Liver (tissue), 9 donors: ENCODE measurements around the gene ITGB7. TPM values are rescaled to one million over a fixed set of nuclear protein-coding genes. Genes with fewer than 3 reads are reported as not detected.
A peak's percentile ranks its signal among the peaks of the same experiment; 100 is the strongest.

Source experiments
- DNase-seq: peaks from one replicate; pipeline ENCODE4 v3.0.0-alpha.2; 2017; ENCODE audit warnings: low spot score
- H3K27ac ChIP-seq, 2 donors: one replicate each; pipeline ENCODE4 v1.7.0; 2013; ENCODE audit warnings: inconsistent platforms in 2 of 2, low read length in 2 of 2, control low read depth in 1 of 2, low read depth in 1 of 2, mild to moderate bottlenecking in 1 of 2
- H3K27me3 ChIP-seq, 4 donors: one replicate each; pipeline versions ENCODE4 v1.6.1 to v1.7.0; 2013; ENCODE audit warnings: low read length in 3 of 4, inconsistent platforms in 1 of 4, mild to moderate bottlenecking in 1 of 4, moderate library complexity in 1 of 4; ENCODE audit not compliant: control insufficient read depth in 4 of 4, insufficient read depth in 4 of 4
- H3K36me3 ChIP-seq, 4 donors: one replicate each; pipeline versions ENCODE4 v1.6.1 to v1.7.0; 2013; ENCODE audit warnings: low read length in 3 of 4, mild to moderate bottlenecking in 3 of 4, low read depth in 1 of 4, moderate library complexity in 1 of 4; ENCODE audit not compliant: control insufficient read depth in 4 of 4, insufficient read depth in 3 of 4
- H3K4me1 ChIP-seq, 4 donors: one replicate each; pipeline versions ENCODE4 v1.6.1 to v1.7.0; 2013; ENCODE audit warnings: low read length in 3 of 4, mild to moderate bottlenecking in 3 of 4, moderate library complexity in 1 of 4; ENCODE audit not compliant: control insufficient read depth in 4 of 4, insufficient read depth in 4 of 4
- H3K4me3 ChIP-seq, 3 donors: one replicate each; pipeline versions ENCODE4 v1.6.1 to v1.7.0; 2013; ENCODE audit warnings: low read length in 3 of 3, control low read depth in 1 of 3, low read depth in 1 of 3, mild to moderate bottlenecking in 1 of 3
- H3K9ac ChIP-seq, 2 donors: one replicate each; pipeline ENCODE4 v1.7.0; 2013; ENCODE audit warnings: low read length in 2 of 2, mild to moderate bottlenecking in 2 of 2, moderate library complexity in 2 of 2, control low read depth in 1 of 2, low read depth in 1 of 2
- H3K9me3 ChIP-seq, 4 donors: one replicate each; pipeline versions ENCODE4 v1.6.1 to v1.7.0; 2013; ENCODE audit warnings: low read length in 3 of 4; ENCODE audit not compliant: control insufficient read depth in 4 of 4
- ATF3 ChIP-seq: IDR thresholded peaks from 2 replicates; pipeline ENCODE4 v1.6.1; 2016; ENCODE audit warnings: antibody characterized with exemption
- CTCF ChIP-seq: fragments of 150-350 bp; IDR thresholded peaks from 2 replicates; pipeline ENCODE4 v1.5.1; 2017; ENCODE audit warnings: improper control_type of control experiment, low read depth, low read length; ENCODE audit not compliant: missing input control
- EGR1 ChIP-seq, 2 donors: IDR thresholded peaks; 2 replicates each; pipeline ENCODE4 v1.6.1; 2016 to 2018; ENCODE audit warnings: antibody characterized with exemption in 2 of 2, low read depth in 2 of 2
- FOXA1 ChIP-seq: IDR thresholded peaks from 2 replicates; pipeline ENCODE4 v1.6.1; 2016; ENCODE audit warnings: antibody characterized with exemption
- FOXA2 ChIP-seq: IDR thresholded peaks from 2 replicates; pipeline ENCODE4 v1.6.1; 2016; ENCODE audit warnings: antibody characterized with exemption
- GABPA ChIP-seq, 2 donors: IDR thresholded peaks in 1 of 2; conservative IDR thresholded peaks in 1 of 2; 2 replicates each; pipeline ENCODE4 v1.6.1; 2016; ENCODE audit warnings: antibody characterized with exemption in 2 of 2, mild to moderate bottlenecking in 1 of 2, moderate library complexity in 1 of 2
- HNF4G ChIP-seq: IDR thresholded peaks from 2 replicates; pipeline ENCODE4 v1.6.1; 2016; ENCODE audit warnings: antibody characterized with exemption
- JUND ChIP-seq, 2 donors: IDR thresholded peaks; 2 replicates each; pipeline ENCODE4 v1.6.1; 2016; ENCODE audit warnings: antibody characterized with exemption in 2 of 2
- MAX ChIP-seq: IDR thresholded peaks from 2 replicates; pipeline ENCODE4 v1.6.1; 2016; ENCODE audit warnings: antibody characterized with exemption
- RAD21 ChIP-seq, 2 donors: IDR thresholded peaks; 2 replicates each; pipeline ENCODE4 v1.6.1; 2016; ENCODE audit warnings: antibody characterized with exemption in 2 of 2, mild to moderate bottlenecking in 2 of 2
- REST ChIP-seq: IDR thresholded peaks from 2 replicates; pipeline ENCODE4 v1.6.1; 2016; ENCODE audit warnings: antibody characterized with exemption, mild to moderate bottlenecking
- RXRA ChIP-seq, 2 donors: IDR thresholded peaks; 2 replicates each; pipeline ENCODE4 v1.6.1; 2017 to 2018; ENCODE audit warnings: antibody characterized with exemption in 2 of 2, mild to moderate bottlenecking in 1 of 2
- SP1 ChIP-seq: IDR thresholded peaks from 2 replicates; pipeline ENCODE4 v1.6.1; 2018; ENCODE audit warnings: antibody characterized with exemption, mild to moderate bottlenecking
- TAF1 ChIP-seq: conservative IDR thresholded peaks from 2 replicates; pipeline ENCODE4 v1.6.1; 2016; ENCODE audit warnings: antibody characterized with exemption, mild to moderate bottlenecking
- WGBS: extraction: QIAGEN DNeasy Blood & Tissue Kit; methylation state at CpG from one replicate; pipeline ENCODE4 v1.1.7; 2013; 5-methylcytosine and 5-hydroxymethylcytosine counted together
- polyA plus RNA-seq, 2 donors: library from polyadenylated mRNA; stranded (reverse) in 1 of 2; unstranded in 1 of 2; fragments of 200-250 nt in 1 of 2; fragments of >200 nt in 1 of 2; fragmentation: Nextera tagmentation in 1 of 2; extraction: Ambion mirVana in 1 of 2; gene quantifications; one replicate each; pipeline versions ENCODE4 v1.2.1 to v1.2.3, GENCODE V29; 2013 to 2015
- total RNA-seq, 2 donors: library from RNA; depleted of rRNA; stranded (reverse); fragments of >200 nt; gene quantifications; one replicate each; pipeline ENCODE4 v1.2.3, GENCODE V29; 2014
- donor health status: healthy.
- donor health status: healthy.
- donor health status: healthy.
- donor health status: healthy.
- donor health status: healthy.

The ITGB7 gene
- total and polyA plus RNA-seq, 4 donors: 1.7 to 2.4 (median 2.1) TPM

- peak; percentile 94 for TF ChIP-seq MAX
- TF ChIP-seq RXRA (IDR thresholded peaks at IDR 0.05): peak; percentile 98 to 99
- TF ChIP-seq JUND (IDR thresholded peaks at IDR 0.05): peak in 1 of 2 donors; percentile 69
- peak; percentile 78 for TF ChIP-seq FOXA1
- TF ChIP-seq ATF3: no peak
- TF ChIP-seq TAF1: peak; percentile 35
- peak in 1 of 2 donors; percentile 61 for TF ChIP-seq EGR1 (IDR thresholded peaks at IDR 0.05; ENCODE audit: low read depth in 2 of 2)
- peak; percentile 63 for TF ChIP-seq FOXA2
- TF ChIP-seq SP1: peak; percentile 91
- peak in 1 of 2 donors; percentile 36 for TF ChIP-seq RAD21 (IDR thresholded peaks at IDR 0.05)
Measured at GRCh38 chr12:53170215-53170614, 36.8 kb downstream of the ITGB7 start (continued).

GRCh38 chr12:53169644-53170043 lies 37.4 kb downstream of the ITGB7 start:
- TF ChIP-seq HNF4G (no peak), JUND (IDR thresholded peaks at IDR 0.05) (no peak), TAF1 (no peak), EGR1 (IDR thresholded peaks at IDR 0.05; ENCODE audit: low read depth in 2 of 2) (no peak), RAD21 (IDR thresholded peaks at IDR 0.05) (no peak), ATF3 (no peak), REST (no peak), GABPA (IDR thresholded peaks at IDR 0.05 in 1 of 2, conservative IDR thresholded peaks at IDR 0.05 in 1 of 2) (no peak), CTCF (no peak), MAX (no peak)
- peak overlapping the region; percentile 56 to 64 (median 56) for H3K4me3 ChIP-seq
- DNase-seq: no peak

More at GRCh38 chr12:53169644-53170043, 37.4 kb downstream of the ITGB7 start:
- Histone ChIP-seq H3K27me3 (no peaks in the 10 kb centered on the region), H3K27ac (peak overlapping the region; percentile 69 to 83), H3K36me3 (peaks cover 0 to 9% (median 0%) of the 10 kb centered on the region in 4 donors), H3K9ac (peak overlapping the region; percentile 79 to 86), H3K4me1 (peaks cover 15 to 57% (median 46%) of the 10 kb centered on the region in 4 donors), H3K9me3 (no peaks in the 10 kb centered on the region)
- 50% methylated on average over 7 of the region's 7 CpGs for WGBS
